AG04450 (cell line): ENCODE data around the gene KRABD2.

Experiments used
- CTCF ChIA-PET: fragments of 300-600, 350-600 bp; formaldehyde crosslinking; extraction: SDS; loops from one replicate; lab custom pipeline; 2022; ENCODE audit warnings: antibody characterized with exemption, inconsistent platforms; lab: Charles Lee
- POLR2A ChIA-PET: fragments of 350-600 bp; formaldehyde crosslinking; extraction: SDS; loops from one replicate; lab custom pipeline; 2021; ENCODE audit warnings: antibody characterized with exemption, inconsistent platforms; lab: Yijun Ruan, JAX
- DNase-seq: peaks from one replicate; pipeline ENCODE4 v3.0.0-alpha.2; 2011; ENCODE audit warnings: low read depth, low spot score
- H3K27ac ChIP-seq: one replicate; pipeline ENCODE4 v1.5.1; 2012; ENCODE audit warnings: low read depth, low read length, control low read depth
- H3K27me3 ChIP-seq: one replicate; pipeline ENCODE4 v1.6.0; 2012; ENCODE audit warnings: low read length; ENCODE audit not compliant: control insufficient read depth, insufficient read depth
- H3K4me3 ChIP-seq: 2 replicates; pipeline ENCODE4 v1.5.1; 2011; ENCODE audit warnings: mild to moderate bottlenecking, low read depth, low read length, control low read depth
- H3K9me3 ChIP-seq: 2 replicates; pipeline ENCODE4 v1.5.1; 2012; ENCODE audit warnings: low read length; ENCODE audit not compliant: control insufficient read depth, insufficient read depth
- CTCF ChIP-seq: IDR thresholded peaks from 2 replicates; pipeline ENCODE4 v1.5.1; 2011; ENCODE audit warnings: low read depth, low read length, control low read depth, inconsistent platforms

Gene KRABD2

GRCh38 chr17:8418471-8418870 is 42.0 kb upstream of the KRABD2 start:
- TF ChIP-seq CTCF, result no peak
- H3K9me3 ChIP-seq, result no peaks in the 10 kb centered on the region; the same call in none of the 2 replicates
- H3K27ac ChIP-seq, result no peak overlapping the region
- POLR2A ChIA-PET, result no interaction called here
- CTCF ChIA-PET, result interaction anchor here (0.8 to 2.1 kb wide), 2 partner anchors 8 to 9 kb away, joined by 5 to 16 read pairs; no protein-coding TSS in a partner anchor
- H3K4me3 ChIP-seq, result no peak overlapping the region
- DNase-seq, result no peak
- peaks cover 24% of the 10 kb centered on the region for H3K27me3 ChIP-seq

GRCh38 chr17:8417806-8418205 is 41.3 kb upstream of the KRABD2 start:
- DNase-seq, result no peak
- Histone ChIP-seq H3K9me3 (no peaks in the 10 kb centered on the region; the same call in none of the 2 replicates), H3K4me3 (no peak overlapping the region), H3K27me3 (peaks cover 22% of the 10 kb centered on the region), H3K27ac (no peak overlapping the region)
- TF ChIP-seq CTCF, result no peak
- ChIA-PET POLR2A (no interaction called here), CTCF (interaction anchor here (0.8 kb wide), 1 partner anchor 8 kb away, joined by 5 read pairs; no protein-coding TSS in a partner anchor)

GRCh38 chr17:8413938-8414337 is 37.4 kb upstream of the KRABD2 start:
- POLR2A ChIA-PET, result no interaction called here

GRCh38 chr17:8413328-8413727 is 36.8 kb upstream of the KRABD2 start:
- Histone ChIP-seq H3K9me3 (no peaks in the 10 kb centered on the region; the same call in none of the 2 replicates), H3K4me3 (no peak overlapping the region), H3K27ac (no peak overlapping the region), H3K27me3 (peaks cover 14% of the 10 kb centered on the region)
- CTCF ChIA-PET, result interaction anchor here (0.6 kb wide), 1 partner anchor 10 kb away, joined by 3 read pairs; no protein-coding TSS in a partner anchor
- POLR2A ChIA-PET, result no interaction called here
- no peak for DNase-seq
- TF ChIP-seq CTCF, result no peak

More at GRCh38 chr17:8413938-8414337, 37.4 kb upstream of the KRABD2 start:
- TF ChIP-seq CTCF, result no peak
- H3K4me3 ChIP-seq, result no peak overlapping the region
- peaks cover 15% of the 10 kb centered on the region for H3K27me3 ChIP-seq
- H3K27ac ChIP-seq, result no peak overlapping the region
- no peaks in the 10 kb centered on the region; the same call in none of the 2 replicates for H3K9me3 ChIP-seq
- CTCF ChIA-PET, result interaction anchor here (0.6 kb wide), 1 partner anchor 11 kb away, joined by 3 read pairs; no protein-coding TSS in a partner anchor
- DNase-seq, result no peak

GRCh38 chr17:8412089-8412488 is 35.6 kb upstream of the KRABD2 start:
- ChIA-PET CTCF (interaction anchor here (1.0 to 3.8 kb wide), 3 partner anchors 311 to 373 kb away, joined by 3 to 70 read pairs (median 3); no protein-coding TSS in a partner anchor), POLR2A (no interaction called here)
- Histone ChIP-seq H3K4me3 (no peak overlapping the region), H3K27me3 (peaks cover 5% of the 10 kb centered on the region), H3K27ac (no peak overlapping the region), H3K9me3 (no peaks in the 10 kb centered on the region; the same call in none of the 2 replicates)
- DNase-seq, result no peak
- no peak for TF ChIP-seq CTCF
